Measurements from ENCODE around the gene NFIX. TPM values are rescaled to one million over a fixed set of nuclear protein-coding genes. Genes with fewer than 3 reads are reported as not detected.

The NFIX gene
- total and polyA plus RNA-seq, 2 of the 13 experiments (the other 11 are each of a cell fraction or from before 2014, with no cell fraction given): 3.4 to 5.4 TPM

DNA sequence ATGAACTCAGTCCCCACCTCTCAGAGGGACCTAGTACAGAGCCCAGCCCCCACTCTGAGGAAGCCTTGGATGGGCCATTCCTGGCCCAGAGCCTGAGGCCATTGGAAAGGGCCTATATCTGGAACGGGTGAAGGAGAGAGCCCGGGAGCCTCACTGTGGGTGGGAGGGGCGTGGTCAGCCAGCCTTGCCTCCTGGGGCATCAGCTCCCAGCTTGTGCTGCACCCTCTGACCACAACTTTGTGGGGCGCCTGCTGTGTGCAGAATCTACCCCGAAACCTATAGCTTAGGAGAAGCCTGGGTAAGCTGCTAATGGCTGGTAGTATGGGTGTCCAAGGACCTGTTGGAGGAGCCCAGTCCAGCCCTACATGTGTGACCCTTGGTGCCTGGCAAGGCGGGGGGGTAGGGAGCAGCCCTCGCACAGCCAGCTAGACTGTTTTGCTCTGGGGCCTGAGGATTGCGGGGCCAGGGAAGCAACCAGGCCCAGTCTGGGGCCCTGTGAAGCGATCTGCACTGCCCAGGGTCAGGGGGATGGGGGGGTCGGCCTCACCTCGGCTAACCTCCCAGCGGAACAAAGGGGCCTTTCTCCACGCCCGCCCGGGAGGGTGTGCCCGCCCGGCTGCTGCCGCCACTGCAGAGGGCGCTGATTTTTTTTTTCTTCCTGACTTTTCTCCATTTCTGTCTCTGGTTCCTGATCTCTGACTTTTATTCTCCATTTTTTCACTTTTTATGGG, 65.1 kb downstream of the NFIX start (continued):
- no peak for TF ChIP-seq ZNF713 (CRISPR knock-in tag; IDR thresholded peaks at IDR 0.05)
- peak; percentile 76; the same call in 1 of the 2 replicates for TF ChIP-seq ZNF607 (CRISPR knock-in tag; IDR thresholded peaks at IDR 0.05; ENCODE audit: borderline replicate concordance)
- no peak for TF ChIP-seq NFIC (IDR thresholded peaks at IDR 0.05; ENCODE audit: low read length)
- TF ChIP-seq, protein P1, sequence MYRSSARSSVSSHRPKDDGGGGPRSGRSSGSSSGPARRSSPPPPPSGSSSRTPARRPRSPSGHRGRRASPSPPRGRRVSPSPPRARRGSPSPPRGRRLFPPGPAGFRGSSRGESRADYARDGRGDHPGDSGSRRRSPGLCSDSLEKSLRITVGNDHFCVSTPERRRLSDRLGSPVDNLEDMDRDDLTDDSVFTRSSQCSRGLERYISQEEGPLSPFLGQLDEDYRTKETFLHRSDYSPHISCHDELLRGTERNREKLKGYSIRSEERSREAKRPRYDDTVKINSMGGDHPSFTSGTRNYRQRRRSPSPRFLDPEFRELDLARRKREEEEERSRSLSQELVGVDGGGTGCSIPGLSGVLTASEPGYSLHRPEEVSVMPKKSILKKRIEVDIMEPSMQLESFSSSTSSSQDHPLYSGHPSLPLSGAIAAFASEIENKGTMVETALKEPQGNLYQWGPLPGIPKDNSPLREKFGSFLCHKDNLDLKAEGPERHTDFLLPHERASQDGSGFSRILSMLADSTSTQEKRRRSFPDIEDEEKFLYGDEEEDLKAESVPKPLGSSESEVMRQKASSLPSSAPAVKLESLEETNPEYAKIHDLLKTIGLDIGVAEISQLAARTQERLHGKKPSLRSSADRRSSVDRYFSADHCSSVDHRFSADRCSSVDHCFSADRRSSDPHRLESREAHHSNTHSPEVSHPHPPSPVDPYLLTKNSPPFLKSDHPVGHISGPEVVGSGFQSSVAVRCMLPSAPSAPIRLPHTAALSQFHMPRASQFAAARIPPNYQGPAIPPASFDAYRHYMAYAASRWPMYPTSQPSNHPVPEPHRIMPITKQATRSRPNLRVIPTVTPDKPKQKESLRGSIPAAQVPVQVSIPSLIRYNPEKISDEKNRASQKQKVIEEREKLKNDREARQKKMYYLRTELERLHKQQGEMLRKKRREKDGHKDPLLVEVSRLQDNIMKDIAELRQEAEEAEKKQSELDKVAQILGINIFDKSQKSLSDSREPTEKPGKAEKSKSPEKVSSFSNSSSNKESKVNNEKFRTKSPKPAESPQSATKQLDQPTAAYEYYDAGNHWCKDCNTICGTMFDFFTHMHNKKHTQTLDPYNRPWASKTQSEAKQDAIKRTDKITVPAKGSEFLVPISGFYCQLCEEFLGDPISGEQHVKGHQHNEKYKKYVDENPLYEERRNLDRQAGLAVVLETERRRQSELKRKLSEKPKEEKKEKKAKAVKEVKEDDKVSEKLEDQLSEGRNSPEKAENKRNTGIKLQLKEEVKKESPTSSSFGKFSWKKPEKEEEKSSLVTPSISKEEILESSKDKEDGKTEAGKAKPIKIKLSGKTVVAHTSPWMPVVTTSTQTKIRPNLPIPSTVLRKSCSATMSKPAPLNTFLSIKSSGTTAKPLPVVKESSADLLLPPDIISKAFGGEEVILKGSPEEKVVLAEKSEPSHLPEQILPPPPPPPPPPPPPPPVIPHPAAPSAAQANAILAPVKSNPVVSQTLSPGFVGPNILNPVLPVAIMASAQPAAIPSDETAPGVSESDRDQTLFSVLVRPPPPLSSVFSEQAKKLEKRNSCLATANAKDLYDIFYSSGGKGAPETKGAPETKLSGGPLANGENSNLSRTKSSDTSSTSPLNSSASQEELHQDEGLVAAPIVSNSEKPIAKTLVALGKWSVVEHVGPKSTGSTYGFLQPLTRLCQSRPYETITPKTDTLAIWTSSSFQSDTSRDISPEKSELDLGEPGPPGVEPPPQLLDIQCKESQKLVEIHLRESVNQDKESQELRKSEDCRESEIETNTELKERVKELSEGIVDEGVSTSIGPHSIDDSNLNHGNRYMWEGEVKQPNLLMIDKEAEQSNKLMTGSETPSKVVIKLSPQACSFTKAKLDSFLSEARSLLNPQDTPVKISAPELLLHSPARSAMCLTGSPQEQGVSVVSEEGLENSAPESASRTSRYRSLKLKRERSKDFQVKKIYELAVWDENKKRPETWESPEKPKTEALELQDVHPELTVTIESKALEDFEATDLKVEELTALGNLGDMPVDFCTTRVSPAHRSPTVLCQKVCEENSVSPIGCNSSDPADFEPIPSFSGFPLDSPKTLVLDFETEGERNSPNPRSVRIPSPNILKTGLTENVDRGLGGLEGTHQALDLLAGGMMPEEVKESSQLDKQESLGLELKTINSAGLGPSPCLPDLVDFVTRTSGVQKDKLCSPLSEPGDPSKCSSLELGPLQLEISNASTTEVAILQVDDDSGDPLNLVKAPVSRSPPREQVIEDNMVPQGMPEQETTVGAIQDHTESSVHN (CRISPR knock-in tag; IDR thresholded peaks at IDR 0.05): no peak
- TF ChIP-seq STAG1 (CRISPR knock-in tag; IDR thresholded peaks at IDR 0.05): peak; percentile 29; the same call in 1 of the 2 replicates
- TF ChIP-seq, protein P2, sequence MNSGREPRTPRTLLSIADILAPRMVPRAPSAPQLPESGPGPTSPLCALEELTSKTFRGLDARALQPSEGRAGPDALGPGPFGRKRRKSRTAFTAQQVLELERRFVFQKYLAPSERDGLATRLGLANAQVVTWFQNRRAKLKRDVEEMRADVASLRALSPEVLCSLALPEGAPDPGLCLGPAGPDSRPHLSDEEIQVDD (CRISPR knock-in tag; IDR thresholded peaks at IDR 0.05; ENCODE audit: borderline replicate concordance): no peak
- TF ChIP-seq SOX6 (IDR thresholded peaks at IDR 0.05): no peak
- peak; percentile 87 for TF ChIP-seq SOX6 (CRISPR knock-in tag; IDR thresholded peaks at IDR 0.05)
- no peak for TF ChIP-seq ZNF207 (IDR thresholded peaks at IDR 0.05; ENCODE audit: borderline replicate concordance)
- TF ChIP-seq KAT8 (CRISPR knock-in tag; IDR thresholded peaks at IDR 0.05): peak; percentile 52
- peak; percentile 90 for TF ChIP-seq ZNF292 (CRISPR knock-in tag; IDR thresholded peaks at IDR 0.05; ENCODE audit: borderline replicate concordance, low read depth)
- TF ChIP-seq NAIF1 (CRISPR knock-in tag; IDR thresholded peaks at IDR 0.05; ENCODE audit: borderline replicate concordance): peak; percentile 66; the same call in 1 of the 2 replicates
- TF ChIP-seq HNF4G (IDR thresholded peaks at IDR 0.05; ENCODE audit: borderline replicate concordance, low read depth, low read length): peak; percentile 46; the same call in 1 of the 2 replicates
- 0 out of 2 replicates have a peak, but pooled peaks have one; percentile 56 for TF ChIP-seq HNF4G (CRISPR knock-in tag; IDR thresholded peaks at IDR 0.05; ENCODE audit: borderline replicate concordance, low read depth)
- TF ChIP-seq PCBP2 (optimal IDR thresholded peaks at IDR 0.05; ENCODE audit: low read depth, low read length, poor library complexity, severe bottlenecking): no peak
- TF ChIP-seq, protein P3, sequence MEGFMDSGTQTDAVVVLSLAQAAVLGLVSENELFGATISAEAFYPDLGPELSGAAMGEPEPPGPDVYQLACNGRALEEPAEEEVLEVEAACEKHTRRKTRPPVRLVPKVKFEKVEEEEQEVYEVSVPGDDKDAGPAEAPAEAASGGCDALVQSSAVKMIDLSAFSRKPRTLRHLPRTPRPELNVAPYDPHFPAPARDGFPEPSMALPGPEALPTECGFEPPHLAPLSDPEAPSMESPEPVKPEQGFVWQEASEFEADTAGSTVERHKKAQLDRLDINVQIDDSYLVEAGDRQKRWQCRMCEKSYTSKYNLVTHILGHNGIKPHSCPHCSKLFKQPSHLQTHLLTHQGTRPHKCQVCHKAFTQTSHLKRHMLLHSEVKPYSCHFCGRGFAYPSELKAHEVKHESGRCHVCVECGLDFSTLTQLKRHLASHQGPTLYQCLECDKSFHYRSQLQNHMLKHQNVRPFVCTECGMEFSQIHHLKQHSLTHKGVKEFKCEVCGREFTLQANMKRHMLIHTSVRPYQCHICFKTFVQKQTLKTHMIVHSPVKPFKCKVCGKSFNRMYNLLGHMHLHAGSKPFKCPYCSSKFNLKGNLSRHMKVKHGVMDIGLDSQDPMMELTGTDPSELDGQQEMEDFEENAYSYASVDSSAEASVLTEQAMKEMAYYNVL (CRISPR knock-in tag; IDR thresholded peaks at IDR 0.05; ENCODE audit: borderline replicate concordance): peak; percentile 86; the same call in 1 of the 2 replicates
- TF ChIP-seq, protein P4, sequence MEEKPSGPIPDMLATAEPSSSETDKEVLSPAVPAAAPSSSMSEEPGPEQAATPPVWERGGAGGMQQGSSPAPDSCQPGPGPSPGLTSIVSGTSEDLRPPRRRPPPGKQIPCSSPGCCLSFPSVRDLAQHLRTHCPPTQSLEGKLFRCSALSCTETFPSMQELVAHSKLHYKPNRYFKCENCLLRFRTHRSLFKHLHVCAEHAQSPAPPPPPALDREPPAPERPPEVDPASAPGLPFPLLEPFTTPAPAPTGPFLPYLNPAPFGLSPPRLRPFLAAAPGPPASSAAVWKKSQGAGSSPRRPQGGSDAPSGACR (CRISPR knock-in tag; IDR thresholded peaks at IDR 0.05): 0 out of 2 replicates have a peak, but pooled peaks have one; percentile 19
- no peak for TF ChIP-seq MAF1 (CRISPR knock-in tag; IDR thresholded peaks at IDR 0.05; ENCODE audit: borderline replicate concordance)
